Mesenchymal stem cell (in vitro differentiated cells and primary cell): ENCODE measurements around the gene CHST3.

Experiments
- DNase-seq: peaks from one replicate; pipeline ENCODE4 v3.0.0-alpha.2; 2013
- H2AFZ ChIP-seq: one replicate; pipeline ENCODE4 v1.6.1; 2013; ENCODE audit warnings: low read depth, mild to moderate bottlenecking, control low read depth, inconsistent platforms, low read length, moderate library complexity
- H2AK5ac ChIP-seq: 2 replicates; pipeline ENCODE4 v1.6.1; 2013; ENCODE audit warnings: low read length, moderate library complexity, mild to moderate bottlenecking, inconsistent platforms; ENCODE audit not compliant: severe bottlenecking
- H2BK120ac ChIP-seq: one replicate; pipeline ENCODE4 v1.6.1; 2013; ENCODE audit warnings: low read depth, mild to moderate bottlenecking, inconsistent platforms, low read length, moderate library complexity
- H2BK12ac ChIP-seq, 2 experiments: one replicate each; pipeline ENCODE4 v1.6.1; 2013; ENCODE audit warnings: inconsistent platforms in 2 of 2, low read length in 2 of 2, mild to moderate bottlenecking in 2 of 2, moderate library complexity in 2 of 2, control low read depth in 1 of 2
- H2BK15ac ChIP-seq: one replicate; pipeline ENCODE4 v1.6.1; 2013; ENCODE audit warnings: mild to moderate bottlenecking, low read depth, inconsistent platforms; ENCODE audit not compliant: poor library complexity, severe bottlenecking
- H2BK5ac ChIP-seq: 2 replicates; pipeline ENCODE4 v1.6.1; 2013; ENCODE audit warnings: low read depth, mild to moderate bottlenecking, low read length, control low read depth, inconsistent platforms; ENCODE audit not compliant: poor library complexity, severe bottlenecking
- H3K14ac ChIP-seq, 2 experiments: one replicate each; pipeline ENCODE4 v1.6.1; 2013; ENCODE audit warnings: inconsistent platforms in 2 of 2, low read length in 2 of 2, control low read depth in 1 of 2, mild to moderate bottlenecking in 1 of 2, moderate library complexity in 1 of 2
- H3K18ac ChIP-seq, 2 experiments: one replicate each; pipeline ENCODE4 v1.6.1; 2013; ENCODE audit warnings: inconsistent platforms in 2 of 2, low read length in 2 of 2, control low read depth in 1 of 2, low read depth in 1 of 2, mild to moderate bottlenecking in 1 of 2
- H3K23ac ChIP-seq, 2 experiments: one replicate each; pipeline ENCODE4 v1.6.1; 2013; ENCODE audit warnings: inconsistent platforms in 2 of 2, low read length in 2 of 2, mild to moderate bottlenecking in 2 of 2, moderate library complexity in 2 of 2, control low read depth in 1 of 2
- H3K27ac ChIP-seq: 2 replicates; pipeline ENCODE4 v1.5.1; 2013; ENCODE audit warnings: mild to moderate bottlenecking, moderate library complexity, low read length, control low read depth, inconsistent platforms; ENCODE audit not compliant: poor library complexity, severe bottlenecking
- H3K27me3 ChIP-seq, 2 experiments: 2 replicates each; pipeline versions ENCODE4 v1.6.1 to v1.7.0; 2013; ENCODE audit warnings: low read length in 2 of 2, mild to moderate bottlenecking in 2 of 2, moderate library complexity in 2 of 2, control low read depth in 1 of 2, inconsistent platforms in 1 of 2; ENCODE audit not compliant: control insufficient read depth in 1 of 2, insufficient read depth in 1 of 2
- H3K36me3 ChIP-seq, 2 experiments: 2 replicates each; pipeline versions ENCODE4 v1.6.1 to v1.7.0; 2013; ENCODE audit warnings: low read length in 2 of 2, control low read depth in 1 of 2, inconsistent platforms in 1 of 2, low read depth in 1 of 2, mild to moderate bottlenecking in 1 of 2; ENCODE audit not compliant: insufficient read depth in 2 of 2, control insufficient read depth in 1 of 2
- H3K4ac ChIP-seq, 2 experiments: one replicate each; pipeline ENCODE4 v1.6.1; 2013; ENCODE audit warnings: inconsistent platforms in 2 of 2, low read length in 2 of 2, mild to moderate bottlenecking in 2 of 2, moderate library complexity in 2 of 2, control low read depth in 1 of 2, low read depth in 1 of 2
- H3K4me1 ChIP-seq: 2 replicates; pipeline ENCODE4 v1.6.1; 2013; ENCODE audit warnings: low read depth, low read length, control low read depth; ENCODE audit not compliant: control insufficient read depth, insufficient read depth
- H3K4me2 ChIP-seq: 2 replicates; pipeline ENCODE4 v1.6.1; 2013; ENCODE audit warnings: low read length, mild to moderate bottlenecking, inconsistent platforms; ENCODE audit not compliant: poor library complexity, severe bottlenecking
- H3K4me3 ChIP-seq, 2 experiments: 2 replicates each; pipeline versions ENCODE4 v1.5.1 to v1.7.0; 2013; ENCODE audit warnings: low read length in 2 of 2, mild to moderate bottlenecking in 2 of 2, control low read depth in 1 of 2, low read depth in 1 of 2; ENCODE audit not compliant: insufficient read depth in 1 of 2
- H3K79me1 ChIP-seq: replicated peaks from 2 replicates; pipeline ENCODE4 v1.6.1; 2013; ENCODE audit warnings: mild to moderate bottlenecking, control low read depth, low read length, inconsistent platforms; ENCODE audit not compliant: poor library complexity, severe bottlenecking
- H3K9ac ChIP-seq: 2 replicates; pipeline ENCODE4 v1.7.0; 2013; ENCODE audit warnings: mild to moderate bottlenecking, low read length, moderate library complexity
- H3K9me3 ChIP-seq: 2 replicates; pipeline ENCODE4 v1.7.0; 2013; ENCODE audit warnings: mild to moderate bottlenecking, low read length; ENCODE audit not compliant: control insufficient read depth
- H4K8ac ChIP-seq: one replicate; pipeline ENCODE4 v1.6.1; 2013; ENCODE audit warnings: inconsistent platforms, mild to moderate bottlenecking, low read length, moderate library complexity
- H4K91ac ChIP-seq: one replicate; pipeline ENCODE4 v1.6.1; 2013; ENCODE audit warnings: mild to moderate bottlenecking, low read length, inconsistent platforms
- WGBS: methylation state at CpG from one replicate; pipeline ENCODE4 v1.1.7; 2013; ENCODE audit warnings: mixed read lengths; 5-methylcytosine and 5-hydroxymethylcytosine counted together

Gene CHST3

GRCh38 chr10:71961831-71962230 lies 2.4 kb upstream of the CHST3 start:
- Histone ChIP-seq H2BK5ac (no peak overlapping the region), H3K4me1 (peaks cover 20% of the 10 kb centered on the region), H3K9me3 (no peaks in the 10 kb centered on the region), H3K4ac (no peak overlapping the region), H3K14ac (no peak overlapping the region), H3K79me1 (peaks cover 16% of the 10 kb centered on the region), H3K36me3 (no peaks in the 10 kb centered on the region), H2AK5ac (no peak overlapping the region), H3K27me3 (peaks cover 0 to 6% of the 10 kb centered on the region in 2 experiments), H2BK120ac (no peak overlapping the region), H3K4me2 (no peak overlapping the region), H2BK15ac (no peak overlapping the region), H2BK12ac (no peak overlapping the region), H3K4me3 (no peak overlapping the region), H4K91ac (no peak overlapping the region), H3K27ac (no peak overlapping the region), H2AFZ (no peak overlapping the region), H4K8ac (no peak overlapping the region), H3K9ac (no peak overlapping the region), H3K23ac (no peak overlapping the region), H3K18ac (no peak overlapping the region)
- WGBS = 87% methylated on average over 10 of the region's 10 CpGs
- DNase-seq = no peak

- Histone ChIP-seq H2BK120ac (no peak overlapping the region), H3K4me2 (no peak overlapping the region), H2BK15ac (no peak overlapping the region), H2AK5ac (no peak overlapping the region), H3K36me3 (no peaks in the 10 kb centered on the region), H3K4me3 (peak overlapping the region in 1 of 2 experiments; percentile 96), H2AFZ (no peak overlapping the region), H3K23ac (no peak overlapping the region), H3K27me3 (peaks cover 0 to 6% of the 10 kb centered on the region in 2 experiments), H3K27ac (no peak overlapping the region), H4K91ac (no peak overlapping the region), H4K8ac (no peak overlapping the region), H3K9ac (peak overlapping the region; percentile 93), H2BK12ac (no peak overlapping the region), H3K14ac (no peak overlapping the region), H3K9me3 (no peaks in the 10 kb centered on the region), H3K79me1 (peaks cover 21% of the 10 kb centered on the region), H3K4me1 (peaks cover 27% of the 10 kb centered on the region), H3K18ac (no peak overlapping the region), H2BK5ac (no peak overlapping the region), H3K4ac (no peak overlapping the region)
- DNase-seq = no peak
- 89% methylated on average over 3 of the region's 6 CpGs for WGBS
Measured at GRCh38 chr10:71962901-71963300, 1.3 kb upstream of the CHST3 start.

GRCh38 chr10:71963351-71964097 lies 671 bp upstream of the CHST3 start:
- WGBS = 41% methylated on average over 32 of the region's 42 CpGs
- H2AK5ac ChIP-seq = no peak overlapping the region
- H3K14ac ChIP-seq = peak overlapping the region in 1 of 2 experiments; percentile 15
- peaks cover 30% of the 10 kb centered on the region for H3K4me1 ChIP-seq
- no peak overlapping the region for H3K23ac ChIP-seq
- peak overlapping the region; percentile 94 for H2BK15ac ChIP-seq
- peak overlapping the region; percentile 80 for H3K4me2 ChIP-seq
- peaks cover 21% of the 10 kb centered on the region for H3K79me1 ChIP-seq
- peaks cover 0 to 6% of the 10 kb centered on the region in 2 experiments for H3K27me3 ChIP-seq
- no peak overlapping the region for H3K27ac ChIP-seq
- H3K9me3 ChIP-seq = no peaks in the 10 kb centered on the region
- H3K9ac ChIP-seq = peak overlapping the region; percentile 93
- peak overlapping the region in 1 of 2 experiments; percentile 47 for H2BK12ac ChIP-seq
- peak overlapping the region; percentile 64 to 96 for H3K4me3 ChIP-seq
- H3K4ac ChIP-seq = peak overlapping the region in 1 of 2 experiments; percentile 54
- H2AFZ ChIP-seq = no peak overlapping the region
- H3K36me3 ChIP-seq = no peaks in the 10 kb centered on the region
- H4K91ac ChIP-seq = peak overlapping the region; percentile 86
- H3K18ac ChIP-seq = peak overlapping the region; percentile 47 to 64
- H4K8ac ChIP-seq = no peak overlapping the region
- H2BK120ac ChIP-seq = peak overlapping the region; percentile 35
- no peak overlapping the region for H2BK5ac ChIP-seq
- DNase-seq = no peak

- H3K4me1 ChIP-seq = peaks cover 41% of the 10 kb centered on the region
- H3K9ac ChIP-seq = peak overlapping the region; percentile 93
- peaks cover 4% of the 10 kb centered on the region in 2 experiments for H3K36me3 ChIP-seq
- H3K18ac ChIP-seq = peak overlapping the region; percentile 47 to 99
- H2AFZ ChIP-seq = peak overlapping the region; percentile 72
- H3K4ac ChIP-seq = peak overlapping the region; percentile 50 to 98
- peak overlapping the region; percentile 55 to 93 for H2BK12ac ChIP-seq
- DNase-seq = peak; percentile 86
- peaks cover 0 to 6% of the 10 kb centered on the region in 2 experiments for H3K27me3 ChIP-seq
- H4K91ac ChIP-seq = peak overlapping the region; percentile 83
- peak overlapping the region; percentile 78 for H2BK120ac ChIP-seq
- H2AK5ac ChIP-seq = no peak overlapping the region
- peak overlapping the region; percentile 68 for H2BK15ac ChIP-seq
- H3K23ac ChIP-seq = peak overlapping the region in 1 of 2 experiments; percentile 100
- no peaks in the 10 kb centered on the region for H3K9me3 ChIP-seq
- peak overlapping the region in 1 of 2 experiments; percentile 99 for H3K14ac ChIP-seq
- H3K4me2 ChIP-seq = peak overlapping the region; percentile 80
- peak overlapping the region; percentile 39 for H3K27ac ChIP-seq
- WGBS = under 1% methylated on average over 32 of the region's 48 CpGs
- peak overlapping the region; percentile 64 to 96 for H3K4me3 ChIP-seq
- H3K79me1 ChIP-seq = peaks cover 28% of the 10 kb centered on the region
- H4K8ac ChIP-seq = peak overlapping the region; percentile 89
- H2BK5ac ChIP-seq = no peak overlapping the region
Measured at GRCh38 chr10:71964743-71965515, 734 bp downstream of the CHST3 start.
